ENCODE results near the gene NCCRP1. TPM values are rescaled to one million over a fixed set of nuclear protein-coding genes. Genes with fewer than 3 reads are reported as not detected.

Gene NCCRP1
- polyA plus RNA-seq, 1 of the 3 experiments (the other 2 are of a cell fraction) = not detected

GRCh38 chr19:39193803-39194202 is 3.0 kb upstream of the NCCRP1 start:
- Histone ChIP-seq H3K4me1 (ENCODE audit: control insufficient read depth in 1 of 2, insufficient read depth in 2 of 2, low read depth in 1 of 2, low read length in 1 of 2) (peaks cover 0 to 11% of the 10 kb centered on the region in 2 experiments; a peak in 1 of 4 replicates), H3F3A (replicated peaks; ENCODE audit: insufficient read depth) (no peaks in the 10 kb centered on the region), H2AFZ (ENCODE audit: low read depth) (no peak overlapping the region), H3K27me3 (ENCODE audit: insufficient read depth) (peaks cover 27% of the 10 kb centered on the region; the same call in 1 of the 2 replicates), H3K27ac (ENCODE audit: low read depth in 2 of 2, low read length in 1 of 2) (no peak overlapping the region), H3K9ac (no peak overlapping the region), H3K36me3 (replicated peaks in 1 of 2; ENCODE audit: control insufficient read depth in 1 of 2, insufficient read depth in 2 of 2, low read length in 1 of 2) (no peaks in the 10 kb centered on the region), H3K79me2 (ENCODE audit: insufficient read depth) (no peaks in the 10 kb centered on the region), H3K9me2 (no peaks in the 10 kb centered on the region), H4K20me1 (ENCODE audit: insufficient read depth) (no peaks in the 10 kb centered on the region), H3K4me3 (ENCODE audit: low read depth in 2 of 2, low read length in 1 of 2) (no peak overlapping the region), H3K9me3 (no peaks in the 10 kb centered on the region), H3K4me2 (no peak overlapping the region)
- POLR2A ChIA-PET = no interaction called here
- no peak for TF ChIP-seq JUND (IDR thresholded peaks at IDR 0.05)
- TF ChIP-seq, protein P1, sequence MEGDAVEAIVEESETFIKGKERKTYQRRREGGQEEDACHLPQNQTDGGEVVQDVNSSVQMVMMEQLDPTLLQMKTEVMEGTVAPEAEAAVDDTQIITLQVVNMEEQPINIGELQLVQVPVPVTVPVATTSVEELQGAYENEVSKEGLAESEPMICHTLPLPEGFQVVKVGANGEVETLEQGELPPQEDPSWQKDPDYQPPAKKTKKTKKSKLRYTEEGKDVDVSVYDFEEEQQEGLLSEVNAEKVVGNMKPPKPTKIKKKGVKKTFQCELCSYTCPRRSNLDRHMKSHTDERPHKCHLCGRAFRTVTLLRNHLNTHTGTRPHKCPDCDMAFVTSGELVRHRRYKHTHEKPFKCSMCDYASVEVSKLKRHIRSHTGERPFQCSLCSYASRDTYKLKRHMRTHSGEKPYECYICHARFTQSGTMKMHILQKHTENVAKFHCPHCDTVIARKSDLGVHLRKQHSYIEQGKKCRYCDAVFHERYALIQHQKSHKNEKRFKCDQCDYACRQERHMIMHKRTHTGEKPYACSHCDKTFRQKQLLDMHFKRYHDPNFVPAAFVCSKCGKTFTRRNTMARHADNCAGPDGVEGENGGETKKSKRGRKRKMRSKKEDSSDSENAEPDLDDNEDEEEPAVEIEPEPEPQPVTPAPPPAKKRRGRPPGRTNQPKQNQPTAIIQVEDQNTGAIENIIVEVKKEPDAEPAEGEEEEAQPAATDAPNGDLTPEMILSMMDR (IDR thresholded peaks at IDR 0.05) = no peak
- 49% methylated on average over 8 of the region's 8 CpGs for WGBS (ENCODE audit: low lambda C conversion rate)
- CTCF ChIA-PET = interaction anchor here (0.9 to 3.5 kb wide), 2 partner anchors 72 to 84 kb away, joined by 3 to 16 read pairs; no protein-coding TSS in a partner anchor
- DNase-seq = no peak

GRCh38 chr19:39194832-39195542 is 1.8 kb upstream of the NCCRP1 start:
- Histone ChIP-seq H3K9ac (no peak overlapping the region), H3K79me2 (ENCODE audit: insufficient read depth) (no peaks in the 10 kb centered on the region), H3F3A (replicated peaks; ENCODE audit: insufficient read depth) (no peaks in the 10 kb centered on the region), H3K9me2 (no peaks in the 10 kb centered on the region), H3K27ac (ENCODE audit: low read depth in 2 of 2, low read length in 1 of 2) (no peak overlapping the region), H2AFZ (ENCODE audit: low read depth) (no peak overlapping the region), H3K9me3 (no peaks in the 10 kb centered on the region), H3K4me1 (ENCODE audit: control insufficient read depth in 1 of 2, insufficient read depth in 2 of 2, low read depth in 1 of 2, low read length in 1 of 2) (peaks cover 0 to 11% of the 10 kb centered on the region in 2 experiments; a peak in 1 of 4 replicates), H3K27me3 (ENCODE audit: insufficient read depth) (peaks cover 28% of the 10 kb centered on the region; the same call in 1 of the 2 replicates), H3K4me2 (no peak overlapping the region), H3K4me3 (ENCODE audit: low read depth in 2 of 2, low read length in 1 of 2) (no peak overlapping the region), H3K36me3 (replicated peaks in 1 of 2; ENCODE audit: control insufficient read depth in 1 of 2, insufficient read depth in 2 of 2, low read length in 1 of 2) (no peaks in the 10 kb centered on the region), H4K20me1 (ENCODE audit: insufficient read depth) (no peaks in the 10 kb centered on the region)
- 32% methylated on average over 9 of the region's 9 CpGs for WGBS (ENCODE audit: low lambda C conversion rate)
- ChIA-PET POLR2A (no interaction called here), CTCF (interaction anchor here (0.5 to 5.4 kb wide), 4 partner anchors 8 to 91 kb away, joined by 3 to 26 read pairs (median 6); no protein-coding TSS in a partner anchor)
- TF ChIP-seq RCOR1 (IDR thresholded peaks at IDR 0.05; ENCODE audit: low read length) (peak; percentile 71), EP300 (IDR thresholded peaks at IDR 0.05; ENCODE audit: borderline replicate concordance in 1 of 2, low read depth in 1 of 2, low read length in 1 of 2) (no peak; a peak in 1 of 4 replicates), CHD2 (IDR thresholded peaks at IDR 0.05; ENCODE audit: low read length, partially characterized antibody) (peak; percentile 56), GATA2 (CRISPR knock-in tag; IDR thresholded peaks at IDR 0.05) (peak; percentile 38; the same call in 1 of the 2 replicates), MXI1 (IDR thresholded peaks at IDR 0.05; ENCODE audit: low read depth, low read length) (peak; percentile 52; the same call in 1 of the 2 replicates)
- TF ChIP-seq, protein P2, sequence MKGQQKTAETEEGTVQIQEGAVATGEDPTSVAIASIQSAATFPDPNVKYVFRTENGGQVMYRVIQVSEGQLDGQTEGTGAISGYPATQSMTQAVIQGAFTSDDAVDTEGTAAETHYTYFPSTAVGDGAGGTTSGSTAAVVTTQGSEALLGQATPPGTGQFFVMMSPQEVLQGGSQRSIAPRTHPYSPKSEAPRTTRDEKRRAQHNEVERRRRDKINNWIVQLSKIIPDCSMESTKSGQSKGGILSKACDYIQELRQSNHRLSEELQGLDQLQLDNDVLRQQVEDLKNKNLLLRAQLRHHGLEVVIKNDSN (IDR thresholded peaks at IDR 0.05; ENCODE audit: borderline replicate concordance, low read depth) = no peak
- TF ChIP-seq, protein P3, sequence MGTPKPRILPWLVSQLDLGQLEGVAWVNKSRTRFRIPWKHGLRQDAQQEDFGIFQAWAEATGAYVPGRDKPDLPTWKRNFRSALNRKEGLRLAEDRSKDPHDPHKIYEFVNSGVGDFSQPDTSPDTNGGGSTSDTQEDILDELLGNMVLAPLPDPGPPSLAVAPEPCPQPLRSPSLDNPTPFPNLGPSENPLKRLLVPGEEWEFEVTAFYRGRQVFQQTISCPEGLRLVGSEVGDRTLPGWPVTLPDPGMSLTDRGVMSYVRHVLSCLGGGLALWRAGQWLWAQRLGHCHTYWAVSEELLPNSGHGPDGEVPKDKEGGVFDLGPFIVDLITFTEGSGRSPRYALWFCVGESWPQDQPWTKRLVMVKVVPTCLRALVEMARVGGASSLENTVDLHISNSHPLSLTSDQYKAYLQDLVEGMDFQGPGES (IDR thresholded peaks at IDR 0.05; ENCODE audit: low read depth, low read length) = no peak
- DNase-seq = peak; percentile 75
